HEK293 (cell line): Measurements from ENCODE around the gene CYP3A7.
A peak's percentile ranks its signal among the peaks of the same experiment; 100 is the strongest.
"Not testable (repeated sequence)": the region's sequence is repeated elsewhere in the genome, so short reads cannot be mapped to it uniquely, and the experiment has no call there.

Experiments used
- CTCF ChIA-PET: fragments of 350-600 bp; formaldehyde crosslinking; extraction: SDS; loops from one replicate; lab custom pipeline; 2021; ENCODE audit warnings: antibody characterized with exemption; lab: Yijun Ruan, JAX
- POLR2A ChIA-PET: fragments of 300-600 bp; formaldehyde crosslinking; extraction: SDS; loops from one replicate; lab custom pipeline; 2020; ENCODE audit warnings: antibody characterized with exemption, inconsistent platforms; lab: Yijun Ruan, JAX
- H3K27ac ChIP-seq: fragments of 200-500 bp; sonication (Bioruptor generic); 2 replicates; pipeline ENCODE4 v1.5.1; 2014; ENCODE audit warnings: low read depth, low read length, control low read depth, inconsistent platforms; ENCODE audit errors: extremely low read depth
- H3K36me3 ChIP-seq, 2 experiments: fragments of 200-500 bp in 1 of 2; sonication (Bioruptor generic) in 1 of 2; 1 replicate in 1 of 2; 2 replicates in 1 of 2; pipeline ENCODE4 v1.5.1; 2014 to 2017; ENCODE audit warnings: inconsistent platforms in 2 of 2, low read length in 2 of 2; ENCODE audit not compliant: control insufficient read depth in 2 of 2, insufficient read depth in 1 of 2
- H3K4me1 ChIP-seq: fragments of 200-500 bp; sonication (Bioruptor generic); 2 replicates; pipeline ENCODE4 v1.5.1; 2014; ENCODE audit warnings: mild to moderate bottlenecking, low read length, inconsistent platforms; ENCODE audit not compliant: control insufficient read depth, insufficient read depth
- H3K4me3 ChIP-seq: 2 replicates; pipeline ENCODE4 v1.5.1; 2011; ENCODE audit warnings: low read depth, mild to moderate bottlenecking, control low read depth, low read length, moderate library complexity
- H3K9me3 ChIP-seq: fragments of 200-500 bp; sonication (Bioruptor generic); 2 replicates; pipeline ENCODE4 v1.5.1; 2014; ENCODE audit warnings: low read depth, low read length, inconsistent platforms; ENCODE audit not compliant: control insufficient read depth, insufficient read depth
- BCL6B ChIP-seq: fragments of 450-650 bp; formaldehyde crosslinking; IDR thresholded peaks from 2 replicates; pipeline ENCODE4 v1.5.1; 2017; ENCODE audit warnings: missing biosample characterization, missing genetic modification characterization
- PRDM1 ChIP-seq: fragments of 450-650 bp; formaldehyde crosslinking; IDR thresholded peaks from 2 replicates; pipeline ENCODE4; 2016; ENCODE audit warnings: missing biosample characterization, missing genetic modification characterization
- REST ChIP-seq: fragments of 450-650 bp; formaldehyde crosslinking; IDR thresholded peaks from 2 replicates; pipeline ENCODE4 v1.5.1; 2016; ENCODE audit warnings: missing biosample characterization, missing genetic modification characterization
- SP7 ChIP-seq: fragments of 450-650 bp; formaldehyde crosslinking; IDR thresholded peaks from 2 replicates; pipeline ENCODE4 v1.5.1; 2016; ENCODE audit warnings: missing biosample characterization, missing genetic modification characterization
- TRIM28 ChIP-seq: IDR thresholded peaks from 2 replicates; pipeline ENCODE4 v1.6.1; 2011; ENCODE audit warnings: low read length, control low read depth, borderline replicate concordance
- ZBTB48 ChIP-seq: fragments of 450-650 bp; formaldehyde crosslinking; IDR thresholded peaks from 2 replicates; pipeline ENCODE4 v1.5.1; 2016; ENCODE audit warnings: missing biosample characterization, missing genetic modification characterization
- ZNF140 ChIP-seq: fragments of 450-650 bp; formaldehyde crosslinking; IDR thresholded peaks from 2 replicates; pipeline ENCODE4 v1.5.1; 2016; ENCODE audit warnings: missing biosample characterization, missing genetic modification characterization
- ZNF155 ChIP-seq: fragments of 450-650 bp; formaldehyde crosslinking; IDR thresholded peaks from 2 replicates; pipeline ENCODE4 v1.5.1; 2016; ENCODE audit warnings: missing biosample characterization, missing genetic modification characterization
- ZNF175 ChIP-seq: fragments of 450-650 bp; formaldehyde crosslinking; IDR thresholded peaks from 2 replicates; pipeline ENCODE4 v1.5.1; 2016; ENCODE audit warnings: missing biosample characterization, missing genetic modification characterization
- ZNF221 ChIP-seq: fragments of 450-650 bp; formaldehyde crosslinking; IDR thresholded peaks from 2 replicates; pipeline ENCODE4 v1.5.1; 2017; ENCODE audit warnings: missing biosample characterization, missing genetic modification characterization, borderline replicate concordance
- ZNF23 ChIP-seq: fragments of 450-650 bp; formaldehyde crosslinking; IDR thresholded peaks from 2 replicates; pipeline ENCODE4 v1.5.1; 2016; ENCODE audit warnings: missing biosample characterization, missing genetic modification characterization, borderline replicate concordance
- ZNF341 ChIP-seq: fragments of 450-650 bp; formaldehyde crosslinking; IDR thresholded peaks from 2 replicates; pipeline ENCODE4; 2016; ENCODE audit warnings: low read depth, missing biosample characterization, missing genetic modification characterization
- ZNF518A ChIP-seq: fragments of 450-650 bp; formaldehyde crosslinking; conservative IDR thresholded peaks from 2 replicates; pipeline ENCODE4 v1.5.1; 2016; ENCODE audit warnings: low read depth, missing biosample characterization, missing genetic modification characterization
- ZNF560 ChIP-seq: fragments of 450-650 bp; formaldehyde crosslinking; IDR thresholded peaks from 2 replicates; pipeline ENCODE4 v1.5.1; 2017; ENCODE audit warnings: missing biosample characterization, missing genetic modification characterization, borderline replicate concordance
- ZNF600 ChIP-seq: fragments of 450-650 bp; formaldehyde crosslinking; IDR thresholded peaks from 2 replicates; pipeline ENCODE4 v1.5.1; 2016; ENCODE audit warnings: missing biosample characterization, missing genetic modification characterization
- ZNF610 ChIP-seq: fragments of 450-650 bp; formaldehyde crosslinking; IDR thresholded peaks from 2 replicates; pipeline ENCODE4 v1.5.1; 2016; ENCODE audit warnings: missing biosample characterization, missing genetic modification characterization, borderline replicate concordance
- ZNF704 ChIP-seq: fragments of 450-650 bp; formaldehyde crosslinking; IDR thresholded peaks from 2 replicates; pipeline ENCODE4 v1.5.1; 2016; ENCODE audit warnings: missing biosample characterization, missing genetic modification characterization
- ZSCAN23 ChIP-seq: fragments of 450-650 bp; formaldehyde crosslinking; IDR thresholded peaks from 2 replicates; pipeline ENCODE4 v1.5.1; 2016; ENCODE audit warnings: missing biosample characterization, missing genetic modification characterization

The CYP3A7 gene

GRCh38 chr7:99739699-99740572 is 4.9 kb upstream of the CYP3A7 start (continued):
- TF ChIP-seq BCL6B (tag by site-specific recombination) (no peak), ZNF140 (tag by site-specific recombination) (no peak), ZSCAN23 (tag by site-specific recombination) (no peak), ZNF23 (tag by site-specific recombination) (no peak), ZNF560 (tag by site-specific recombination) (no peak), ZNF155 (tag by site-specific recombination) (no peak), ZNF704 (tag by site-specific recombination) (no peak), ZNF341 (tag by site-specific recombination) (no peak), ZNF610 (tag by site-specific recombination) (no peak), ZNF175 (tag by site-specific recombination) (no peak), ZNF221 (tag by site-specific recombination) (no peak)
- TF ChIP-seq, all 188 proteins: peak for 0

GRCh38 chr7:99737726-99738125 is 2.7 kb upstream of the CYP3A7 start:
- POLR2A ChIA-PET, result no interaction called here
- no peaks in the 10 kb centered on the region for H3K4me1 ChIP-seq
- no peak overlapping the region for H3K27ac ChIP-seq
- TF ChIP-seq ZNF518A (tag by site-specific recombination) (peak; percentile 40; the same call in 1 of the 2 replicates), REST (no peak), TRIM28 (peak; percentile 38; the same call in 1 of the 2 replicates), ZBTB48 (0 out of 2 replicates have a peak, but pooled peaks have one; percentile 19), ZNF600 (tag by site-specific recombination) (peak; percentile 50; the same call in 1 of the 2 replicates), PRDM1 (peak; percentile 66), SP7 (tag by site-specific recombination) (no peak)
- TF ChIP-seq, all 188 proteins: peak for 5
- Histone ChIP-seq H3K4me3 (no peak overlapping the region), H3K9me3 (no peaks in the 10 kb centered on the region), H3K36me3 (no peaks in the 10 kb centered on the region)
- CTCF ChIA-PET, result interaction anchor here (0.9 kb wide), 1 partner anchor 25 kb away, joined by 3 read pairs; no protein-coding TSS in a partner anchor

GRCh38 chr7:99736667-99737066 is 1.7 kb upstream of the CYP3A7 start:
- H3K27ac ChIP-seq, CTCF ChIA-PET, POLR2A ChIA-PET: not testable (repeated sequence)

More at GRCh38 chr7:99736667-99737066, 1.7 kb upstream of the CYP3A7 start:
- not testable (repeated sequence) for H3K9me3 ChIP-seq, H3K36me3 ChIP-seq, H3K4me1 ChIP-seq, H3K4me3 ChIP-seq
